DMS53 treated with DMSO at 0.1 percent for 48 hours (cell line): Measurements from ENCODE around the gene DOCK7.
"Not testable (repeated sequence)": the region's sequence is repeated elsewhere in the genome, so short reads cannot be mapped to it uniquely, and the experiment has no call there.

ENCODE experiments used
- DNase-seq: peaks from one replicate; lab custom pipeline; 2025; ENCODE audit not compliant: unreplicated experiment; lab: John Stamatoyannopoulos, UW

Gene DOCK7, protein sequence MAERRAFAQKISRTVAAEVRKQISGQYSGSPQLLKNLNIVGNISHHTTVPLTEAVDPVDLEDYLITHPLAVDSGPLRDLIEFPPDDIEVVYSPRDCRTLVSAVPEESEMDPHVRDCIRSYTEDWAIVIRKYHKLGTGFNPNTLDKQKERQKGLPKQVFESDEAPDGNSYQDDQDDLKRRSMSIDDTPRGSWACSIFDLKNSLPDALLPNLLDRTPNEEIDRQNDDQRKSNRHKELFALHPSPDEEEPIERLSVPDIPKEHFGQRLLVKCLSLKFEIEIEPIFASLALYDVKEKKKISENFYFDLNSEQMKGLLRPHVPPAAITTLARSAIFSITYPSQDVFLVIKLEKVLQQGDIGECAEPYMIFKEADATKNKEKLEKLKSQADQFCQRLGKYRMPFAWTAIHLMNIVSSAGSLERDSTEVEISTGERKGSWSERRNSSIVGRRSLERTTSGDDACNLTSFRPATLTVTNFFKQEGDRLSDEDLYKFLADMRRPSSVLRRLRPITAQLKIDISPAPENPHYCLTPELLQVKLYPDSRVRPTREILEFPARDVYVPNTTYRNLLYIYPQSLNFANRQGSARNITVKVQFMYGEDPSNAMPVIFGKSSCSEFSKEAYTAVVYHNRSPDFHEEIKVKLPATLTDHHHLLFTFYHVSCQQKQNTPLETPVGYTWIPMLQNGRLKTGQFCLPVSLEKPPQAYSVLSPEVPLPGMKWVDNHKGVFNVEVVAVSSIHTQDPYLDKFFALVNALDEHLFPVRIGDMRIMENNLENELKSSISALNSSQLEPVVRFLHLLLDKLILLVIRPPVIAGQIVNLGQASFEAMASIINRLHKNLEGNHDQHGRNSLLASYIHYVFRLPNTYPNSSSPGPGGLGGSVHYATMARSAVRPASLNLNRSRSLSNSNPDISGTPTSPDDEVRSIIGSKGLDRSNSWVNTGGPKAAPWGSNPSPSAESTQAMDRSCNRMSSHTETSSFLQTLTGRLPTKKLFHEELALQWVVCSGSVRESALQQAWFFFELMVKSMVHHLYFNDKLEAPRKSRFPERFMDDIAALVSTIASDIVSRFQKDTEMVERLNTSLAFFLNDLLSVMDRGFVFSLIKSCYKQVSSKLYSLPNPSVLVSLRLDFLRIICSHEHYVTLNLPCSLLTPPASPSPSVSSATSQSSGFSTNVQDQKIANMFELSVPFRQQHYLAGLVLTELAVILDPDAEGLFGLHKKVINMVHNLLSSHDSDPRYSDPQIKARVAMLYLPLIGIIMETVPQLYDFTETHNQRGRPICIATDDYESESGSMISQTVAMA (N-terminal part only)

DNA sequence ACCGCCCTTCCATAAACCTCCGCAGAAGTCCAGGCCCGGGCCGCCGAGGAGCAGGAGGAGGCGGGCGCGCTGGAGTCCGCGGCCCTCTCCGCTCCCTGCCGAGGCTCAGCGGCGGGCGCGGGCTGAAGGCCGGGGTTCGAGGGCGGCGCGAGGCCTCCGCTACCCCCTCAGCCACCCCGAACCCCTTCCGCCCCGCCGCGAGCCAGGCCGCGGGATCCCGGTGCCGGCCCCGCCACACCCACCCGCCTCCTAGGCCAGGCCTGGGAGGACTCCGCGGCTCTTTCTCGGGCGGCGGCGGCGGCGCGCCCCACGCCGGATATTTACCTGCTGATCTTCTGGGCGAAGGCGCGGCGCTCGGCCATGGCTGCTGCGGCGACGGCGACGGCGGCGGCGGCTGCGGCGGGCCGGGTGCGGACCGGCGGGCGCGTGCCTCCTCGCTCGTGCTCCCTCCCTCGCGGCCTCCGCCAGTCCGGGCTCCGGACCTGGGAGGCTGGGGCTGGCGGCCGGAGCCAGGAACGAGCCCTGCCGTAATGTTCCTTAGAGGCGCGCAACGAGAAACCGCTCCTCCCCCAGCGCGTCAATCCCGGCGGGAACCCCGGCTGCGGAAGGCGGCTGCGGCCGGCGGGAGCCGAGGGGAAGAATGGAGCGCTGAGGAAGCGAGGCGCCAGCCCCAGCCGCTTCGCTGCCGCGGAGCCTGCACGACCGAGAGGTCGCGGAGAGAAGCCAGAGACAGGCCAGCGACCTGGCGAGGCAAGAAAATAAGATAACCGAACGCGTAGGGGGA is at the start of gene DOCK7:
Gene DOCK7 (minus strand): TSS at position 484 of the 784 bp plus-strand sequence. CDS start 122 bp downstream, at position 362.
- DNase-seq, result peak; percentile 79

DNA sequence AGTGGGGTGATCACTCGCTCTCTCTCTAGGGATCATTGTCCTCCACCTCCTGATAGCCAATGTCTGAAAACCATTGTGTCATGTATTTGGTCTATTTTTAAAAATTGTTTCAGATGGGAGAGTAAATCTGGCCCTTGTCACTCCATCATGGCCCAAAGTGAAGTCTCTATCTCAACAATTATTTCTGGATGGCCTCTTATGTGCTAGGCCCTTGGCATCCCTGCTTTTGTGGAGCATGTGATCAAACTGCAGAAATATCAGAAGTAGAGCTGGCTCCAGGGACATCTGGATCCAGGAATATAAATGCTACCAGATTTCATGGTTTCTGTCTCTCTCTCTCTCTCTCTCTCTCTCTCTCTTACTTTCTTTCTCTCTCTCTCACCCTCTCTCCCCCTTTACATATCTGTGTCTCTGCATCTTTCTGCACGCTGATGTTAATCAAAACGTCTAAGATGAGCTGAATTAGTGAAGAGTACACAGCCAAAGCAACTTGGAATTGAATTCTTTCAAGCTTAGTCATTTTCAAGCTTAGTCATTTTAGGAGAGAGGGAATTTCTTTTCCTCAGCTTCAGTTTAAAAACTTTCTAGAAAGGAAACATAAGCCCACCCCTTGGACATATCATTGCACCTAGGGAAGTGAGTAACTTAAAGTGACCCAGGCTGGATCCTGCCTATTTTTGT is 47.4 kb upstream of the DOCK7 start:
- no peak for DNase-seq

DNA sequence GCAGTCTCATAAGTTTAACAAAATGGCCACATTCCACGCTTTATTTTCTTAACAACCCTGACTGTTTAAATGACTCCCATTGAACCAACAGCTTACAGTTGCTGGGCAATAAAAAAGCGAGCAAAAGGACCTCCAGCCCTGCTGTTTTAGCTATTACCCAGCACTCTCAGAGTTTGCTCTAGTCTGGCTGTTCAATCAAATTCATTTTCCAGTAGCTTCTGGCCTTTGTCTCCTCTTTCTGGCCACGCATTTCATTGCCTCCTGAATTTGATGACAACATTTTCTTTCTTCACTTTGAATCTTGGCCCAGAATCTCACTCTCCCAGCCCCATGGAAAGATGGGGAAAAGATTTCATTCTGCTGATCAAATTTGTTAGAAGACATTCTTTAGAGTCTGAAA is 44.1 kb upstream of the DOCK7 start:
- DNase-seq, result no peak

DNA sequence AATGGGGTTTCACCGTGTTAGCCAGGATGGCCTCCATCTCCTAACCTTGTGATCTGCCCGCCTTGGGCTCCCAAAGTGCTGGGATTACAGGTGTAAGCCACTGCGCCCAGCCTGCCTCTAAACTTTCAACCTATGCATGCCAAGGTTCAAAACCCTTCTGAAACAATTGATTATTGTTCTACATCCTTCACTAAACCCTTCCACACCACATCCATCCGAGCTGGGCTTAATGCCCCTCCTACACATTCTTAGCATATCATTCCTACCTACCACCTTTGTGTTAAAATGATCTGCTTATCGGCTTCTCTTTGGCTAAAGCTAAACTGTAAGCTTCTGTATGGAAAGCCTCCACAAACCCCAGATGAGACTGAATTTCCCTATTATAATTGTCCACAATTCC is 40.8 kb upstream of the DOCK7 start:
- DNase-seq, result no peak

DNA sequence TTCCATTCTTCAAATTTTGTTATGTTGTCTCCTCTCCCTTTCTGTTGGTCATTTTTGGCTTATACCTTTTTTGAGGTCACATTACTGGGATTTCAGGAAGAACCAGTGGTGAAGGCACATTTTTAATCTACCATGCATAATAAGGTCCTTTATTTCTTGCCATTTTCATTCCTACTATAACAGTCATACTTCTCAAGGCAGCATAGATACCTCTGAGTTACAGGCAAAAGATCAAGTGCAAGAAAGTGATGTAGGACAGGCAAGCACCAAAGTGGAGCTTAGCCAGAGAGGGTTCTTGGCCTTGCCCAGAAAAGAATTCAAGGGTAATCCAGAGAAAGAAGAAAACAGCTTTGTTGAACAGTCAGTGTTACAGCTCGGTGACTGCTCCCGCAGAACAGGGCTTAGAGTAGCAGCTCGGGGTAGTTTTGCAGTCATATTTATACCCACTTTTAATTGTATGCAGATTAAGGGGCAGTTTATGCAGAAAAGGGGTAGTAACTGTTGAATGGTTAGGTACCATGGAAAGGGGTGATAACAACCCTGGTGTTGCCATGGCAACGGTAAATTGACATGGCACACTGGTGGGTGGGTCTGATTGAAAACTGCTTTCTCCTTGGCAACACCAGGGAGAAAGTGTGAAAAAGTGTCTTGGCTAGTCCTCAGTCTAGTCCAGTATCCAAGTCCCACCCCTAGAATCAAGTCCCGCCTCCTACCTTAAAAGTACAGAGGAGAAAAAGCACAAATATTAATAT is 39.6 kb upstream of the DOCK7 start:
- DNase-seq, result no peak

DNA sequence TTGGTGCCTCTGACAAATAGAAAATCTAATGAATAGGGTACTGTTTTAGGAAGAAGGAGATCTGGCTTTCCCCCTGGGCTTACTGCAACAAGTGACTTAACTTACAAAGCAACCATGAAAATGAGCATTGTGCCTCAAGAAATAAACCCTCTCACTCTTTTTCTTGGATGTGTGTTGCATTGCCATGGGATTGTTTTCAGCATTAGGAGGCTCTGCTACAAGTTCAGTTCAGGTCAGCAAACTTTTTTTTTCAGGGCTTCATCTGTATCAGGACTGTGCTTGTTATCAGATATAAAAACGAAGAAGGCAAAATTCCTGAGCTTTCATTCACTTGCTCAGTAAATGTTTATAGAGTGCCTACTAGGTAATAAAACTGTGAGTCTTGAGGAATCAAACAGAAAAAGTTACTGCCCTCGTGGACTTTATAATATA is 37.8 kb upstream of the DOCK7 start:
- no peak for DNase-seq

DNA sequence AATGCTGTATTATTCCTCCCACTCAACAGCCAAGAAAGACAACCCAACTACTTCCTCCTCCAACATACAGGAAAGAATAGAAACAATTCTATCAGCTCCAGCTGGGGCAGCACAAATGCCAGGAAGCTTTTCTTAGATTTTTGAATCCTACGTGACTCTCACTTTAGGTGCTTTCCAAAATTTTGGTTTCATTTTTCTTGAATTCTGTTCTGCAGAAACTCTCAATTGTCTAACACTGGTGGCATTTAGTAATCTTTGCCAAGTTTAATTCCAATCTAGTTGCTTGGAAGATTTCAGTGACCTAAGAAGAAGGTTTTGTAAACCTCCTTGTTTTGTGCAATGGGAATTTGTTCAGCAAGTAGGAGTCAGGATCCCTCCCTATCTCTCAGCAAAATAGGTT is 37.1 kb upstream of the DOCK7 start:
- DNase-seq, result no peak

DNA sequence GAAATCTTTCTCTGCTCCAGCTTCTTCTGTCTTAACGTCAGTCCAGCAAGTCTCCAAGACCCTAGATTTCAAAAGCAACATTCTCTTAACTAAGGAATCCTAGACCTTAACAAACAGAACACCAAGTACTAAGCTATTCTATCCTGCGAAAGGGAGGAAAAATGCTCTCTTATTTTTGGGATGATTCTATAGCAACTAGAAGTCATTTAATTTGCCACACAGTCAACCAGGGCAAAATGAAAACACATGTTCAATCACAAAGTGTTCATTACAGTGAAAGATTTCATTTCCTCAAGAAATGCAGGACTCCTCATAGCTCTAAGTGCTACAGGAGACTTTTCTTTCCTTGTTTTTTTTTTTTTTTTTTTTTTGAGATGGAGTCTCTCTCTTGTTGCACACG is 36.2 kb upstream of the DOCK7 start:
- DNase-seq, result no peak

DNA sequence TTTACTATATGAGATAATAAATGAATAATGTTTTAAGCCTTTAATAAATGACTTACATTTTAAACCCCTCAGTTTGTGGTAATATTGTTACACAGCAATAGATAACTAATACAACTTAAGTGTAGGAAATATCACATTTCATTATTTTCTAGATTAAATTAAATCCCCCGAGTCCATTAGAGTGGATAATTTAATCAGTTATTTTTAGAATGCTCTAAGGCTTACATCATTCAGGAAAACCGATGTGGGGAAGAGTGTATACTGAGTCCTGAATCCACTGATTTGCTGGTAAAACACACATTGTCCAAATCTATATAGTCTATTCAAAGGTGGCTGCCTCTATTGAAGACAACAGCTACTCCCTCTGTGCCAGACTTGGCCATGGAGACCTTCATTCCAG is 35.7 kb upstream of the DOCK7 start:
- no peak for DNase-seq

DNA sequence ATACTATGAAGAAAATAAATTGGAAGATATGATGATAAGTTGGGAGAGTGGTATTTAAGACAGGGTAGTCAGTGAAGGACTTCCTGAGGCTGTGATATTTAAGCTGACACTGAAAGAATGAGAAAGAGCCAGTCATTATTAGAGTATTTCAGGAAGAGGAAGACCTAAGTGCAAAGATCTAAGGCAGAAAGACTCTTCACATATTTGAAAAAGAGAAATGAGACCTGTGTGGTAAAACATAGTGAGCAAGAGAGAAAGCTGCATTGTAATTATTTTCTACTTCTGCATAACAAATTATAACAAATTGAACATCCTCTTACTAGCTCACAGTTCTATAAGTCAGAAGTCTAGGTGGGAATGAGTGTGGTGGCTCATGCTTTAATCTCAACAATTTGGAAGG is 34.6 kb upstream of the DOCK7 start:
- DNase-seq, result no peak

DNA sequence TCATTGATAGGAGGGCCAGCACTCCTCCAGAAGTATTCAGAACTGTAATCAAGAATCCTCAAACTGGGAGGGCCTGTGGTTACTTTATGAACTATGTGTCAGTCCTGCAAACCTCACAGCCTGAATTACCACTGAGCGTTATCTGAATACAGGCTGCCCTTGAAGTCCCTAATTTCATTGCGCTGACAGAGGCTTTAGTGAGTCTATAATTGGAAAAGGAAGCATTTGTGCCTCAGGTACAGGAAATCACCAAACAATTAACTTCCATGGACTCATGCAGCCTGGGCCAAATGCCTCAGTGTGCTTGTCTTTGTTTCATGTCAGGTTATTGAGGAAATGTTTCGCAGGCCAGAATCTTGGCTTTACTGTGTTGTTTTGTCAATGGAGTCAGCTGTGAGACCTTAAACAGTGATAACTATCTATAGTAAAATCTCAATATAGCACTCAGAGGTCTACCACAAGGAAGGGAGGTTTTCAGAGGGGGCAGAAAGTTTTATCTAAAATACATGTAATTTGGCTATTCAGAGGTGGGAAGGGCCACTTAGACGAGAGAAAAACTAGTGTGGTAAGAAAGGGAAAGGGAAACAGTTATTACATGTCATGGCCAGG is 32.9 kb upstream of the DOCK7 start:
- no peak for DNase-seq

DNA sequence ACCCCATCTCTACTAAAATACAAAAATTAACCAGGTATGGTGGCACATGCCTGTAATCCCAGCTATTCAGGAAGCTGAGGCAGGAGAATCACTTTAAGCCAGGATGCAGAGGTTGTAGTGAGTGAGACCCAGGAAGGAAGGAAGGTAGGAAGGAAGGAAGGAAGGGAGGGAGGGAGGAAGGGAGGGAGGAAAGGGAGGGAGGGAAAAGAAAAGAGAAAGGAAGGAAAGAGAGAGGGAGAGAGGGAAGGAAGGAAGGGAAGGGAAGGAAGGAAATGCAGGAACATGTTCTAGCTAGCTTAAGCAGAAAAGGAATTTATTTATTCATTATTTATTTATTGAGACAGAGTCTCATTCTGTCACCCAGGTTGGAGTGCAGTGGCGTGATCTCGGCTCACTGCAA is 30.2 kb upstream of the DOCK7 start:
- DNase-seq, result not testable (repeated sequence)

DNA sequence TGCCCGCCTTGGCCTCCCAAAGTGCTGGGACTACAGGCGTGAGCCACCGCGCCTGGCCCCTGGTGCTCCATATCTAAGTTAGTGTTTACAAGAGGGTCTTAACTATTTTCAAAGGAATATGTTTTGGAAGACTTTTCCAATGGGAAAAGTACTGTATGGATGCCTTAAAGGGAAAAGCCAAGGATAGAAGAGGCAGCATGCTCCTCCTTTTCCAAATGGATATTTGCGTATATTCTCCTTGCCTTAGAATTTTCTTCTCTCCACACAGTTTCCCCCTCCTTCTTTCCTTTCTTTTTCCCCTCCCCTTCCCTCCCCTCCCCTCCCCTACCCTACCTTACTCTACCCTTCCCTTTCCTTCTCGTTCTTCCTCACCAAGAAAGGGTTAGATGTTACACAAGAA is 29.3 kb upstream of the DOCK7 start:
- DNase-seq, result no peak

DNA sequence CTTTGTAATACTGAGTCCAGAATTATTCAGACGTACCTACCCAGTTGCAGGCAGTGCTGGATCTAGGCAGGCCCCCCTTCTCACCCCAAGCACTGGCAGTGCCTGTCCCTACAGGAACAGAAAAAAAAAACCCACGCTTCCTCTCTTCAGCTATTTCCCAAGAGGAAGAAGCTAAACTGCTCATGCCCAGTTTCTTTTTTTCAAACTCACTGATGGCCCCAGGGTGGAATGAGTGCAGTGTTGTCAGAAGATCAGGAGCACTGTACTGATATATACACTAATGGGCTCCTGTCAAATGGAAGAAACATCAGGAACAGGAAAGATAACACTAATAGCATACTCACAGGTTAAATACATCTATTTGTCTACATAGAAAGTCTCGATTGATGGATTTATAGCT is 28.2 kb upstream of the DOCK7 start:
- DNase-seq, result no peak

DNA sequence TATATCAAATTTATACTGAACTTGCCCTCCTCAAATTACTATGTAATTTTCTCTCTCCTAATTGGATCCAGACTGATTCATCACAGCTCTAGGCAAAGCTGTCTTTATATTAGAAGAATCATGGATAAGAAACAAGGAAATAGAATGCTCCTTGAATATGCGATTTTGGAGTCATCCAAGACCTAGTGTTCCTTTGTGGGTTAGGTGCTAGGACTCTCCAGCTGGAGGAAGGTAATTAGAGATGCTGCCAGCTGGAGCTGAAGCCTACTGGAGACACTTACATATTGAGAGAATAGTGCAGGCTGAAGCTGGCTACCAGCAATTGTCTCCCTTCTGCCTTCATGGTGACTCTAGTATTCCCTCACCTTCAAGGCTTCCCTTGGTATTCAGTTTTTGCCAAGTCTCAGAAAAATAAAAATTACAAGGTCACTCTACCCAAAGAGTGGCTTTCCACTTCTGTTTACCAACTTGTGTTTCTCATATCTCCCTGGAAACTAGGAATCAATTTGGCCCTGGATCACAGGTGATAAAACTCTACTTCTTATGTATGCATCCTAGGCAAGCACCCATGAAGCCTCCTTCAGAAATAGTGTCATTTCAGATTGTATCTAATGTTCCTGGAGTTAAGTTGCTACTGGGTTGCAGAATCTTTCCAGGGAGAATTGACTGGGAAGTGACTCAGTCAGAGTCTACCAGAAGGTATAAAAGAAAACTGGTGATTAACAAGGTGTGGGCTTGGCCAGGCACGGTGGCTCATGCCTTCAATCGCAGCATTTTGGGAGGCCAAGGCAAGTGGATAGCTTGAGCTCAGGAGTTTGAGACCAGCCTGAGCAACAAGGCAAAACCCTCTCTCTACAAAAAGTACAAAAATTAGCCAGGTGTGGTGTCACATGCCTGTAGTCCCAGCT is 24.4 kb upstream of the DOCK7 start:
- DNase-seq, result no peak

DNA sequence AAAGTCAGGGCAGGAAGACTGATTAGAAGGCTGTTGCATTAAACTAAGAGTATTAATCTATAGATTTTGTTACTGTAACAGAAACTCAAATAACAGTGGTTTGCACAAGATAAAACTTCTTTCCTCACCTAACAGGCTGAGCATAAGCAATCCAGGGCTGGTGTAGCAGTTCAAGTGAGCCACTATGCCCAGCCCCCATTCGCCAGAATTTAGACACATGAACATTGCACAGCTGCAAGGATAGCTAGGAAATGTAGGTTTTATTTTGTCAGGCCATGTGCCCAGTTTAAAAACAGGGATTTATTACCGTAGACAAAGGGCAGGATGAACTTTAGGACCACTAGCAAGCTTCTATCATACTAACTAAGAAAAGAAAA is 19.5 kb upstream of the DOCK7 start:
- DNase-seq, result no peak

DNA sequence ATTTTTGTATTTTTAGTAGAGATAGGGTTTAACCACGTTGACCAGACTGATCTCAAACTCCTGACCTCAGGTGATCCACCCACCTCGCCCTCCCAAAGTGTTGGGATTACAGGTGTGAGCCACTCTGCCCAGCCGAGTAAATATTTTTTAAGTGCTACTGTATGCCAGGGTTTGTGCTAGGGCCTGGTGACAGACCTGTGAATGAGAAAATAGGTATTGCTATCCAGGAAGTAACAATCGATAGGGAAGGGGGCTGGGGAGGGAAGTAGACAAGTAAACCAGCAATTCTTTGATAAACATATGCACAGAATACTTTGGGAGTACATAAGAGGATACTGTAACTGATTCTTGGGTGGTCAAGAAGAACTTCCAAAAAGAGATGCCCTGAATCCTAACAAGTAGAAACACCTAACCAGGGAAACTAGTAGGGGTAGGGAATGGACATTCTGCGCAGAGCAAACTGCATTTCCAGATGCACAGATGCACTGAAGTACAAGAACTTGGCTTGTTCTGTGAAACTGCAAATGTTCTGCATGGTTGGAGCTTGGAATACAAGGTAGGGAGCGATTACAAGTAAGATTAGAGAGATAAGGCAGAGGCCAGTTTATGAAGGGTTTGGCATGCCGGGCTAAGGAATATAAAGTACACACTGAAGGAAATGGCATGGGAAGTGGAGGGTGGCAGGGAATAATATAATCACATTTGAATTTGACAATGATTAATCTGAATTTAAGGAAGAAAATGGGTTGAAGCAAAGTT is 19.0 kb upstream of the DOCK7 start:
- DNase-seq, result no peak
